GM12801 (cell line): ENCODE measurements around the gene ATXN8OS.

Experiments
- TF ChIP-seq, protein P1 (sequence below): IDR thresholded peaks from one replicate; pipeline ENCODE4 v1.5.1; 2011; ENCODE audit warnings: control low read depth; ENCODE audit not compliant: insufficient read length; ENCODE audit errors: extremely low read depth

ATXN8OS gene

DNA sequence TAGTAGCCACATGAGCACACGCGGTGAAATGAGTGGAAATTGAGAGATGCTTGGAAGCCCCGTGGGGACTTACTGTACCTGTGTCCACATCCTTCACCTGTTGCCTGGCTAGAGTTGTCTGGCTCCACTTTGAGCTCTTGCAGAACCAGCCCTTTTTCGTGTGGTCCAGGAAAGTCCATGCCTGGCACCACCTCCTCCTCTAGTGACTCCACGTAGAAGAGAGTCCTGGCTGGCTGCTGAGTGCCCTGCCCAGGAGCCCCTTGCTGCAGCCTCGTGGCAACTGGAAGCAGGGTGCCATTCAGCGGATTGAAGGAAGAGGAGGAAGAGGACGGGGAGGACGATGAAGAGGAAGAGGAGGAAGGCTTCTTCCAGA, 515 bp upstream of the ATXN8OS start:
- TF ChIP-seq, protein P1, sequence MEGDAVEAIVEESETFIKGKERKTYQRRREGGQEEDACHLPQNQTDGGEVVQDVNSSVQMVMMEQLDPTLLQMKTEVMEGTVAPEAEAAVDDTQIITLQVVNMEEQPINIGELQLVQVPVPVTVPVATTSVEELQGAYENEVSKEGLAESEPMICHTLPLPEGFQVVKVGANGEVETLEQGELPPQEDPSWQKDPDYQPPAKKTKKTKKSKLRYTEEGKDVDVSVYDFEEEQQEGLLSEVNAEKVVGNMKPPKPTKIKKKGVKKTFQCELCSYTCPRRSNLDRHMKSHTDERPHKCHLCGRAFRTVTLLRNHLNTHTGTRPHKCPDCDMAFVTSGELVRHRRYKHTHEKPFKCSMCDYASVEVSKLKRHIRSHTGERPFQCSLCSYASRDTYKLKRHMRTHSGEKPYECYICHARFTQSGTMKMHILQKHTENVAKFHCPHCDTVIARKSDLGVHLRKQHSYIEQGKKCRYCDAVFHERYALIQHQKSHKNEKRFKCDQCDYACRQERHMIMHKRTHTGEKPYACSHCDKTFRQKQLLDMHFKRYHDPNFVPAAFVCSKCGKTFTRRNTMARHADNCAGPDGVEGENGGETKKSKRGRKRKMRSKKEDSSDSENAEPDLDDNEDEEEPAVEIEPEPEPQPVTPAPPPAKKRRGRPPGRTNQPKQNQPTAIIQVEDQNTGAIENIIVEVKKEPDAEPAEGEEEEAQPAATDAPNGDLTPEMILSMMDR: no peak

DNA sequence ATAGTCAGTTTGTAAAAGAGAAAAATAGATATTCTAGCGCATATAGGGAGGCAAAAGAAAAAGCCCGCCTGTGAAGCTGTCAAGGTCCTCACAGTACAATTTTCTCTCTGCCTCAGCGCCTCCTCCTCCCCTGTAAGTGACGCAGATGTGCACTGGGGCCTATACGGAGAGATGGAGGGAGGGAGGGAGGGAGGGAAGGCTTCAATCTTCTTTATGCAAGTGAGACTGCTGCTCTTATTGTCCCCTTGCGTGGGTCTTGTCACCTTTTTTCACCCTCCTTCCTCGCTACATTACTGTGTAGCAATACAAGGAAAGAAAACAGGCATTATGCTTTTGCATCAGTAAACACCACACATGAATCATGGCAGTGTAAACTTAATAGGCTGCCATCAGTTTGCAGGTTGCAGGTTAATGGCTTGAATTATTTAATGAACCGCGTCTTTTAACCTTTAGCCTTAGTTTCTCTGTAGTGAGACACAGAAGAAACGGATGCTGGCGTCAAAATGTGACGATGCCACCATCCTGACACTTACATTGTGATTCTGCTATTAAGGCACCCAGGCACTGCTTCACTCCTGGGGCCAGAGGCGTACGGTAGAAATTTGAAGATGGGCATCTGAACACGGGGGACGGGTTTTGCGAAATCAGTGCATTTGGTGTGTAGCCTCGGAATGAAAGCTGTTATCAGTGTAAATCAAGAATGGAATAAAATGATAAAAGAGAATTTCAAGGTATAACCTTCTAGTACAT, 905 bp downstream of the ATXN8OS start, which contains the start of gene KLHL1:
Gene KLHL1 (minus strand): TSS at position 97 of the 750 bp plus-strand sequence. CDS start 753 bp downstream, outside the sequence.
- TF ChIP-seq, protein P1: no peak

DNA sequence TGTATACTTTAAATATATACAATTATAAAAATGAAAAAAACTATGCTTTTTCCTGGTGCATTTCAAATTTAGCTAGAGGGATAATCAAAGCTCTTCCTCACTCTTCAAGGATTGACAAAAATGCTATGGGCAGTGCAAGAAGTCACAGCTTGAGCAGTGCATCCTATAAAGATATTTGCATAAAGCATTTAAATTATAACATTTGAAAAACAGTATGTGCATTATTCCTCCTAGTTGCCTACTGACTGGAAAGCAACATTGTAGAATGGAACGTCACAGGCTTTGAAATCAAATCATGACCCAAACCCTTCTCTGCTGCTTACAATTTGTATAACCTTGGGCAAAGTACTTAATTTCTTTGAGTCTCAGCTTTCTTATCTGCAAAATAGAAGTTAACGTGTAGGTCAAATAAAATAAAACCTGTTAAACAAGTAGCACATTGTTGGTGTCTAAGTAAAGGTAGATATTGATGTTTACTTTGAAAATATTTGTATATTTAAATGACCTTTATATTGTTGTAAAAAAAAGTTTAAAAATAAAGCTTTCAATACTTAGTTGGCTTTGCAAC, 9.8 kb downstream of the ATXN8OS start:
- TF ChIP-seq, protein P1: no peak

DNA sequence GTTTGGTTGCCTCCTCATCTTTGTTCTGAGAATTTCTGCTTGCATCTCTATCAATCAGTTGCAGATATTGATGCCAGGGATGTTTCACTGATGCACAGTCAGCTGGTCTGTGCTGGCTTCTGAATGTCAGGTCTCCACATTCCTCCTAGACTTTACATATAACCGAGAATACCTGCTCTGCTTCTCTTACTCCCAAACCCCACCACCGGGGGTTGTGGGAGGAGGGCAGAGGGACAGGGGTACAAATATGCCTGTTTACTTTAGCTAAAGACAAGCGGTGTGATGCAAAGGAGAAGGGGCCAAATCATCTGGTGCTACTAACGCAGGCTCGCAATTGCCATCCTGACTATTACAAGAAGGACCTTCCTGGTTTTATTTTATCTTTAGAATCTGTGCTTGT, 18.1 kb downstream of the ATXN8OS start:
- TF ChIP-seq, protein P1: no peak

DNA sequence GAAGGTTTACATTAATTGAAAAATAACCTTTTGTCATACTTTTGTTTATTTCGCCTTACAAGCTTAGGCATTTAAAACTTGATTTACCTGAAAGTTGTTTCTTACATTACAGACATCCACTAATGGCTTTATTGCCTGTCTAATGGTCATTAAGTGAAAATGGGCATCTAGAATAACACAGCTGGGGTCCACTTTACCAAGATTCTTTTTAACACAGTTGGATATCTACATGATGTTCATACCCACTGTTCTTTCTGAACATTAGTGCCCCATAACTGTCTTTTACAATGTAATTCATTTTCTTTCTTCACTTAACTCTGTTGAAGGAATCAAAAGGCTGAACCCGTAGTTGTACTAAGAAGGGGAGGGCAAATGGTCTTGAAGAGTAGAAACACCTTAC, 20.5 kb downstream of the ATXN8OS start:
- TF ChIP-seq, protein P1: no peak

DNA sequence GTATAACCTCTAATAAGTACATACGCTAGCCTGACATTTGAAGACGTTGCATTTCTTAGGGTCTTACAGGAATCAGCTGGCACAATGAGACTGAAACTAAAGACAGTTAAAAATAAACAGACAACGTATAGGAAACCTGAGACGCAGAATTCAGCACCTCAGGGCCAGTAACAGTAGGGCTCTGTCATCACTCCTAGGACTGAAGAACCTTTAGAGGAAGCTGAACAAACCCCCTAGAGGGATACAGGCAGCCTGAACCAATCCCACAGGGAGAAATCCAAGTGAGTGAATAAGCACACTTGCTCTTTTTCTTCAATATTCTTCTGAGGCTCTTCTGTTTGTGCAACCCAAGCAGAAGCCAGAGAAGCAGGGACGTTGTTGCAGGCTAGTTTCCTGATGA, 54.5 kb downstream of the ATXN8OS start:
- TF ChIP-seq, protein P1: no peak

DNA sequence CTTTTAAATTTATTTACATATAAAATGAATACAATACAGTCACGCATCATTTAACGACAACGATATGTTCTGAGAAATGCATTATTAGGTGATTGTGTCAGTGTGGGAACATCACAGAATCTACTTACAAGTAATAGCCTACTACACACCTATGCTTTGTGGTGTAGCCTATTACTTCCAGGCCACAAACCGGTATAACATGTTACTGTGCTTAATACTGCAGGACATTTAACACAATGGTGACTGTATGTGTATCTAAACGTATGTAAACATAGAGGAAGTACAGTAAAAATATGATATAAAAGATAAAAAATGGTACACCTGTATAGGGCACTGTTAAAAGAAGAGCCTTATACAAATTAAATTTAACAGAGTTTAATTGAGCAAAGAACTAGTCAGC, 63.1 kb downstream of the ATXN8OS start:
- TF ChIP-seq, protein P1: no peak
